GM12865 (cell line): ENCODE results near the gene LARP4B.

Source experiments
- DNase-seq: peaks from one replicate; pipeline ENCODE4 v3.0.0; 2010; ENCODE audit warnings: low read depth
- H3K4me3 ChIP-seq: 2 replicates; pipeline ENCODE4 v1.5.1; 2011; ENCODE audit warnings: mild to moderate bottlenecking, low read depth, low read length, control low read depth
- CTCF ChIP-seq: IDR thresholded peaks from 2 replicates; pipeline ENCODE4 v1.5.1; 2011; ENCODE audit warnings: low read length, control low read depth, low read depth, inconsistent platforms; ENCODE audit not compliant: insufficient read depth; ENCODE audit errors: missing control alignments

Gene LARP4B

GRCh38 chr10:948347-948746 lies 16.8 kb upstream of the LARP4B start:
- no peak overlapping the region for H3K4me3 ChIP-seq
- no peak for TF ChIP-seq CTCF

GRCh38 chr10:947881-948280 lies 16.4 kb upstream of the LARP4B start:
- no peak for DNase-seq
- no peak overlapping the region for H3K4me3 ChIP-seq
- TF ChIP-seq CTCF, result no peak

More at GRCh38 chr10:948347-948746, 16.8 kb upstream of the LARP4B start:
- no peak for DNase-seq

- TF ChIP-seq CTCF, result no peak
- no peak for DNase-seq
- no peak overlapping the region for H3K4me3 ChIP-seq
Measured at GRCh38 chr10:947051-947450, 15.5 kb upstream of the LARP4B start.

- no peak for TF ChIP-seq CTCF
- no peak overlapping the region for H3K4me3 ChIP-seq
- DNase-seq, result no peak
Measured at GRCh38 chr10:945778-946177, 14.3 kb upstream of the LARP4B start.

- H3K4me3 ChIP-seq, result peak overlapping the region; percentile 29
- TF ChIP-seq CTCF, result no peak
- DNase-seq, result peak; percentile 45
Measured at GRCh38 chr10:944034-944831, 12.7 kb upstream of the LARP4B start.

GRCh38 chr10:943334-944033 lies 12.0 kb upstream of the LARP4B start:
- TF ChIP-seq CTCF, result no peak
- peak; percentile 58 for DNase-seq
- peak overlapping the region; percentile 29 for H3K4me3 ChIP-seq
